Panc1 (cell line): ENCODE data around the gene HTRA3.

Experiments
- POLR2AphosphoS5 ChIP-seq: IDR thresholded peaks from 2 replicates; pipeline ENCODE4 v1.6.1; 2012; ENCODE audit warnings: mild to moderate bottlenecking, low read depth, low read length, moderate library complexity
- SIN3A ChIP-seq: IDR thresholded peaks from 2 replicates; pipeline ENCODE4 v1.6.1; 2012; ENCODE audit warnings: low read depth, mild to moderate bottlenecking, low read length, moderate library complexity, borderline replicate concordance; ENCODE audit not compliant: insufficient read depth
- TCF7L2 ChIP-seq: IDR thresholded peaks from 2 replicates; pipeline ENCODE4 v1.6.1; 2011; ENCODE audit warnings: mild to moderate bottlenecking, low read depth, low read length, inconsistent platforms
- TF ChIP-seq, protein P1 (sequence below): fragments of 450-650 bp; IDR thresholded peaks from 2 replicates; pipeline ENCODE4 v1.5.1; 2017; ENCODE audit warnings: mild to moderate bottlenecking
- TF ChIP-seq, protein P2 (sequence below), 2 experiments: IDR thresholded peaks; 2 replicates each; pipeline ENCODE4 v1.6.1; 2011 to 2012; ENCODE audit warnings: low read depth in 2 of 2, control low read depth in 1 of 2, low read length in 1 of 2, mild to moderate bottlenecking in 1 of 2, moderate library complexity in 1 of 2; ENCODE audit not compliant: insufficient read depth in 1 of 2

- TF ChIP-seq, protein P1, sequence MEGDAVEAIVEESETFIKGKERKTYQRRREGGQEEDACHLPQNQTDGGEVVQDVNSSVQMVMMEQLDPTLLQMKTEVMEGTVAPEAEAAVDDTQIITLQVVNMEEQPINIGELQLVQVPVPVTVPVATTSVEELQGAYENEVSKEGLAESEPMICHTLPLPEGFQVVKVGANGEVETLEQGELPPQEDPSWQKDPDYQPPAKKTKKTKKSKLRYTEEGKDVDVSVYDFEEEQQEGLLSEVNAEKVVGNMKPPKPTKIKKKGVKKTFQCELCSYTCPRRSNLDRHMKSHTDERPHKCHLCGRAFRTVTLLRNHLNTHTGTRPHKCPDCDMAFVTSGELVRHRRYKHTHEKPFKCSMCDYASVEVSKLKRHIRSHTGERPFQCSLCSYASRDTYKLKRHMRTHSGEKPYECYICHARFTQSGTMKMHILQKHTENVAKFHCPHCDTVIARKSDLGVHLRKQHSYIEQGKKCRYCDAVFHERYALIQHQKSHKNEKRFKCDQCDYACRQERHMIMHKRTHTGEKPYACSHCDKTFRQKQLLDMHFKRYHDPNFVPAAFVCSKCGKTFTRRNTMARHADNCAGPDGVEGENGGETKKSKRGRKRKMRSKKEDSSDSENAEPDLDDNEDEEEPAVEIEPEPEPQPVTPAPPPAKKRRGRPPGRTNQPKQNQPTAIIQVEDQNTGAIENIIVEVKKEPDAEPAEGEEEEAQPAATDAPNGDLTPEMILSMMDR = no peak
- no peak for TF ChIP-seq TCF7L2
- no peak for TF ChIP-seq POLR2AphosphoS5
- TF ChIP-seq, protein P2, sequence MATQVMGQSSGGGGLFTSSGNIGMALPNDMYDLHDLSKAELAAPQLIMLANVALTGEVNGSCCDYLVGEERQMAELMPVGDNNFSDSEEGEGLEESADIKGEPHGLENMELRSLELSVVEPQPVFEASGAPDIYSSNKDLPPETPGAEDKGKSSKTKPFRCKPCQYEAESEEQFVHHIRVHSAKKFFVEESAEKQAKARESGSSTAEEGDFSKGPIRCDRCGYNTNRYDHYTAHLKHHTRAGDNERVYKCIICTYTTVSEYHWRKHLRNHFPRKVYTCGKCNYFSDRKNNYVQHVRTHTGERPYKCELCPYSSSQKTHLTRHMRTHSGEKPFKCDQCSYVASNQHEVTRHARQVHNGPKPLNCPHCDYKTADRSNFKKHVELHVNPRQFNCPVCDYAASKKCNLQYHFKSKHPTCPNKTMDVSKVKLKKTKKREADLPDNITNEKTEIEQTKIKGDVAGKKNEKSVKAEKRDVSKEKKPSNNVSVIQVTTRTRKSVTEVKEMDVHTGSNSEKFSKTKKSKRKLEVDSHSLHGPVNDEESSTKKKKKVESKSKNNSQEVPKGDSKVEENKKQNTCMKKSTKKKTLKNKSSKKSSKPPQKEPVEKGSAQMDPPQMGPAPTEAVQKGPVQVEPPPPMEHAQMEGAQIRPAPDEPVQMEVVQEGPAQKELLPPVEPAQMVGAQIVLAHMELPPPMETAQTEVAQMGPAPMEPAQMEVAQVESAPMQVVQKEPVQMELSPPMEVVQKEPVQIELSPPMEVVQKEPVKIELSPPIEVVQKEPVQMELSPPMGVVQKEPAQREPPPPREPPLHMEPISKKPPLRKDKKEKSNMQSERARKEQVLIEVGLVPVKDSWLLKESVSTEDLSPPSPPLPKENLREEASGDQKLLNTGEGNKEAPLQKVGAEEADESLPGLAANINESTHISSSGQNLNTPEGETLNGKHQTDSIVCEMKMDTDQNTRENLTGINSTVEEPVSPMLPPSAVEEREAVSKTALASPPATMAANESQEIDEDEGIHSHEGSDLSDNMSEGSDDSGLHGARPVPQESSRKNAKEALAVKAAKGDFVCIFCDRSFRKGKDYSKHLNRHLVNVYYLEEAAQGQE (IDR thresholded peaks at IDR 0.05; ENCODE audit: insufficient read depth in 1 of 2, low read depth in 2 of 2, low read length in 1 of 2) = no peak
- no peak for TF ChIP-seq SIN3A
Measured at GRCh38 chr4:8326206-8326605, 56.7 kb downstream of the HTRA3 start.
